H9 (cell line): ENCODE measurements around the gene RFX1. TPM values are rescaled to one million over a fixed set of nuclear protein-coding genes. Genes with fewer than 3 reads are reported as not detected.

Experiments
- DNase-seq: peaks from one replicate; pipeline ENCODE4 v3.0.0-alpha.2; 2017
- H2AFZ ChIP-seq: one replicate; pipeline ENCODE4 v1.6.1; 2013; ENCODE audit warnings: mild to moderate bottlenecking, low read length, control low read depth, moderate library complexity
- H2AK5ac ChIP-seq: 2 replicates; pipeline ENCODE4 v1.6.1; 2013; ENCODE audit warnings: low read length, control low read depth, mixed read lengths; ENCODE audit not compliant: insufficient read length
- H2BK120ac ChIP-seq: one replicate; pipeline ENCODE4 v1.6.1; 2013; ENCODE audit warnings: low read depth, mild to moderate bottlenecking, low read length, control low read depth, inconsistent platforms; ENCODE audit not compliant: poor library complexity, severe bottlenecking
- H2BK12ac ChIP-seq: 2 replicates; pipeline ENCODE4 v1.6.1; 2013; ENCODE audit warnings: low read length, control low read depth, mixed read lengths, low read depth; ENCODE audit not compliant: insufficient read length
- H2BK15ac ChIP-seq: 2 replicates; pipeline ENCODE4 v1.6.1; 2013; ENCODE audit warnings: low read depth, low read length, control low read depth
- H2BK20ac ChIP-seq: one replicate; pipeline ENCODE4 v1.6.1; 2013; ENCODE audit warnings: low read depth, mild to moderate bottlenecking, low read length, control low read depth, inconsistent platforms; ENCODE audit not compliant: poor library complexity, severe bottlenecking
- H2BK5ac ChIP-seq: 2 replicates; pipeline ENCODE4 v1.6.1; 2013; ENCODE audit warnings: low read length, control low read depth, mixed read lengths; ENCODE audit not compliant: insufficient read length
- H3K14ac ChIP-seq: 2 replicates; pipeline ENCODE4 v1.6.1; 2013; ENCODE audit warnings: low read length, control low read depth; ENCODE audit not compliant: insufficient read depth
- H3K18ac ChIP-seq: 2 replicates; pipeline ENCODE4 v1.6.1; 2013; ENCODE audit warnings: low read depth, mild to moderate bottlenecking, mixed read lengths, low read length, control low read depth; ENCODE audit not compliant: insufficient read length
- H3K23ac ChIP-seq: 2 replicates; pipeline ENCODE4 v1.6.1; 2013; ENCODE audit warnings: low read length, control low read depth, mixed read lengths, low read depth; ENCODE audit not compliant: insufficient read length
- H3K23me2 ChIP-seq: 2 replicates; pipeline ENCODE4 v1.6.1; 2013; ENCODE audit warnings: low read depth, mild to moderate bottlenecking, mixed read lengths, low read length, control low read depth; ENCODE audit not compliant: insufficient read length, poor library complexity, severe bottlenecking
- H3K27ac ChIP-seq: 2 replicates; pipeline ENCODE4 v1.5.1; 2013; ENCODE audit warnings: low read length, control low read depth, mixed read lengths, low read depth; ENCODE audit not compliant: insufficient read length
- H3K27me3 ChIP-seq: 2 replicates; pipeline ENCODE4 v1.6.1; 2013; ENCODE audit warnings: low read length, control low read depth, inconsistent platforms; ENCODE audit not compliant: insufficient read depth
- H3K4ac ChIP-seq: 2 replicates; pipeline ENCODE4 v1.6.1; 2013; ENCODE audit warnings: low read depth, mild to moderate bottlenecking, control low read depth, inconsistent platforms, low read length, moderate library complexity
- H3K4me1 ChIP-seq: 2 replicates; pipeline ENCODE4 v1.6.1; 2013; ENCODE audit warnings: low read length, control low read depth, inconsistent platforms; ENCODE audit not compliant: insufficient read depth
- H3K4me2 ChIP-seq: 2 replicates; pipeline ENCODE4 v1.6.1; 2013; ENCODE audit warnings: low read length, control low read depth, mixed read lengths; ENCODE audit not compliant: insufficient read length, insufficient read depth
- H3K56ac ChIP-seq: 2 replicates; pipeline ENCODE4 v1.6.1; 2013; ENCODE audit warnings: low read depth, mild to moderate bottlenecking, mixed read lengths, low read length, control low read depth; ENCODE audit not compliant: insufficient read length
- H3K79me1 ChIP-seq: 2 replicates; pipeline ENCODE4 v1.6.1; 2013; ENCODE audit warnings: low read depth, mild to moderate bottlenecking, moderate library complexity, low read length, control low read depth, inconsistent platforms; ENCODE audit not compliant: insufficient read depth, poor library complexity, severe bottlenecking
- H3K79me2 ChIP-seq: 2 replicates; pipeline ENCODE4 v1.6.1; 2013; ENCODE audit warnings: low read length, control low read depth, inconsistent platforms; ENCODE audit not compliant: insufficient read depth
- H3K9ac ChIP-seq: 2 replicates; pipeline ENCODE4 v1.6.1; 2013; ENCODE audit warnings: low read length, control low read depth, mixed read lengths; ENCODE audit not compliant: insufficient read length; ENCODE audit errors: extremely low read depth
- H3K9me3 ChIP-seq: one replicate; pipeline ENCODE4 v1.6.1; 2013; ENCODE audit warnings: low read depth, low read length, inconsistent platforms; ENCODE audit not compliant: control insufficient read depth
- H3T11ph ChIP-seq: one replicate; pipeline ENCODE4 v1.6.1; 2013; ENCODE audit warnings: mild to moderate bottlenecking, low read length, control low read depth, inconsistent platforms
- H4K20me1 ChIP-seq: one replicate; pipeline ENCODE4 v1.6.1; 2013; ENCODE audit not compliant: control insufficient read depth, insufficient read length, insufficient read depth
- H4K5ac ChIP-seq: 2 replicates; pipeline ENCODE4 v1.6.1; 2013; ENCODE audit warnings: low read depth, mild to moderate bottlenecking, mixed read lengths, low read length, control low read depth; ENCODE audit not compliant: insufficient read length
- H4K8ac ChIP-seq: replicated peaks from 2 replicates; pipeline ENCODE4 v1.6.1; 2013; ENCODE audit warnings: low read length, control low read depth, mixed read lengths, low read depth; ENCODE audit not compliant: insufficient read length
- H4K91ac ChIP-seq: 2 replicates; pipeline ENCODE4 v1.6.1; 2013; ENCODE audit warnings: low read depth, mild to moderate bottlenecking, moderate library complexity, mixed read lengths, low read length, control low read depth; ENCODE audit not compliant: insufficient read length
- H3K27ac Mint-ChIP-seq, 3 experiments: 2 replicates in 2 of 3; 3 replicates in 1 of 3; pipeline ENCODE4 v1.8.0; 2020 to 2021; ENCODE audit warnings: mixed read lengths in 3 of 3, mild to moderate bottlenecking in 1 of 3, moderate library complexity in 1 of 3
- H3K27me3 Mint-ChIP-seq: 2 replicates; pipeline ENCODE4 v1.8.0; 2021; ENCODE audit warnings: low read depth, mild to moderate bottlenecking, moderate library complexity, mixed read lengths
- H3K36me3 Mint-ChIP-seq, 3 experiments: 2 replicates in 2 of 3; 3 replicates in 1 of 3; pipeline ENCODE4 v1.8.0; 2020 to 2021; ENCODE audit warnings: low read depth in 3 of 3, mixed read lengths in 3 of 3; ENCODE audit not compliant: insufficient read depth in 1 of 3
- H3K4me1 Mint-ChIP-seq, 2 experiments: 2 replicates each; pipeline ENCODE4 v1.8.0; 2020; ENCODE audit warnings: mixed read lengths in 2 of 2
- H3K4me3 Mint-ChIP-seq, 2 experiments: 2 replicates in 1 of 2; 3 replicates in 1 of 2; pipeline ENCODE4 v1.8.0; 2020 to 2021; ENCODE audit warnings: mild to moderate bottlenecking in 2 of 2, mixed read lengths in 2 of 2, moderate library complexity in 1 of 2
- H3K9me3 Mint-ChIP-seq, 2 experiments: 2 replicates in 1 of 2; 3 replicates in 1 of 2; pipeline ENCODE4 v1.8.0; 2020; ENCODE audit warnings: mild to moderate bottlenecking in 2 of 2, mixed read lengths in 2 of 2, moderate library complexity in 1 of 2
- CTCF ChIP-seq: fragments of 200-600 bp; sonication (generic); conservative IDR thresholded peaks from 3 replicates; pipeline ENCODE4 v1.8.0; 2021; ENCODE audit warnings: antibody characterized with exemption, mild to moderate bottlenecking
- WGBS: extraction: QIAGEN DNeasy Blood & Tissue Kit; methylation state at CpG from one replicate; pipeline ENCODE4 v1.1.7; 2013; ENCODE audit warnings: missing lambda C conversion rate, low lambda C conversion rate, mixed read lengths; ENCODE audit not compliant: insufficient read length; ENCODE audit errors: extremely low coverage; 5-methylcytosine and 5-hydroxymethylcytosine counted together
- total RNA-seq: library from RNA; stranded (reverse); gene quantifications from 2 replicates; pipeline ENCODE4 v1.2.1, GENCODE V29; 2021

Gene RFX1
- total RNA-seq, 1 experiment from 2014 or later = 21.4 TPM

DNA sequence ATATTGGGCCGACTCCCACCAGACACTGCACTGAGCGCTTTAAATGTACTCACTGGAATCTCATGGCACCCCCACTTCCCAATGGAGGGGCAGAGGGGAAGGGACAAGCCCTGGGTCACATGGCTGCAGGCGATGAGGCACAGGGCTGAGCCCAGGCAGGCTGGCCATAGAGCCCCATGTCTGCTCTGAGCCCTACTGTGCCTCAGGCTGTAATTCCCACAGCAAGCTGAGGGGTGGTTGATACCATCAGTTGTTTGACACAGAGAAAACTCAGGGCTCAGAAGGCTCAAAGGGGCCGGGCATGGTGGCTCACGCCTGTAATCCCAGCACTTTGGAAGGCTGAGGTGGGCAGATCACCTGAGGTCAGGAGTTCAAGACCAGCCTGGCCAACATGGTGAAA lies 25.1 kb downstream of the RFX1 start:
- Histone ChIP-seq H2BK5ac (no peak overlapping the region), H3K79me2 (no peaks in the 10 kb centered on the region), H4K20me1 (no peaks in the 10 kb centered on the region), H3K18ac (no peak overlapping the region), H3K27me3 (no peaks in the 10 kb centered on the region), H3K4me2 (no peak overlapping the region), H2BK120ac (no peak overlapping the region), H4K8ac (no peak overlapping the region), H3K4me1 (peaks cover 3% of the 10 kb centered on the region; the same call in 1 of the 2 replicates), H3K79me1 (no peaks in the 10 kb centered on the region), H2BK15ac (no peak overlapping the region), H3K27ac (no peak overlapping the region), H3K23ac (no peak overlapping the region), H3K56ac (no peak overlapping the region), H4K91ac (no peak overlapping the region), H2BK12ac (no peak overlapping the region), H3T11ph (no peak overlapping the region), H2AK5ac (no peak overlapping the region), H3K9ac (no peak overlapping the region), H3K4ac (no peak overlapping the region), H3K9me3 (no peaks in the 10 kb centered on the region), H3K14ac (no peak overlapping the region), H3K23me2 (no peaks in the 10 kb centered on the region), H2AFZ (no peak overlapping the region), H2BK20ac (no peak overlapping the region), H4K5ac (no peak overlapping the region)
- Mint-ChIP-seq H3K4me3 (no peak overlapping the region; a peak in 1 of 5 replicates), H3K36me3 (peaks cover 0 to 6% (median 6%) of the 10 kb centered on the region in 3 experiments; a peak in 4 of 7 replicates), H3K4me1 (peaks cover 24 to 36% of the 10 kb centered on the region in 2 experiments), H3K27ac (no peak overlapping the region), H3K9me3 (no peaks in the 10 kb centered on the region; a peak in 1 of 5 replicates), H3K27me3 (no peaks in the 10 kb centered on the region)
- TF ChIP-seq CTCF = no peak
- DNase-seq = no peak
- no CpG with 5 or more reads among the region's 5 CpGs for WGBS
